ENCODE results near the gene PPP1R9A.

Gene PPP1R9A

GRCh38 chr7:95191795-95192194 is 284.4 kb downstream of the PPP1R9A start:
- no peak for DNase-seq (ENCODE audit: low read depth in 1 of 2, low spot score in 1 of 2)

- no peak for DNase-seq (ENCODE audit: low read depth in 1 of 2, low spot score in 1 of 2)
Observed at GRCh38 chr7:95198863-95199262, 291.5 kb downstream of the PPP1R9A start.

GRCh38 chr7:95199779-95200558 is 292.6 kb downstream of the PPP1R9A start:
- no peak for DNase-seq (ENCODE audit: low read depth in 1 of 2, low spot score in 1 of 2)

GRCh38 chr7:95200741-95201140 is 293.3 kb downstream of the PPP1R9A start:
- no peak for DNase-seq (ENCODE audit: low read depth in 1 of 2, low spot score in 1 of 2)

- DNase-seq (ENCODE audit: low read depth in 1 of 2, low spot score in 1 of 2), result no peak
Observed at GRCh38 chr7:95201727-95202126, 294.3 kb downstream of the PPP1R9A start.

- DNase-seq (ENCODE audit: low read depth in 1 of 2, low spot score in 1 of 2), result no peak
Observed at GRCh38 chr7:95204618-95205017, 297.2 kb downstream of the PPP1R9A start.

GRCh38 chr7:95205665-95206225 is 298.4 kb downstream of the PPP1R9A start:
- DNase-seq (ENCODE audit: low read depth in 1 of 2, low spot score in 1 of 2), result no peak

GRCh38 chr7:95209276-95209675 is 301.9 kb downstream of the PPP1R9A start:
- no peak for DNase-seq (ENCODE audit: low read depth in 1 of 2, low spot score in 1 of 2)

GRCh38 chr7:95209788-95210187 is 302.4 kb downstream of the PPP1R9A start:
- DNase-seq (ENCODE audit: low read depth in 1 of 2, low spot score in 1 of 2), result no peak

GRCh38 chr7:95213148-95213547 is 305.8 kb downstream of the PPP1R9A start:
- no peak for DNase-seq (ENCODE audit: low read depth in 1 of 2, low spot score in 1 of 2)

GRCh38 chr7:95213809-95214492 is 306.6 kb downstream of the PPP1R9A start:
- DNase-seq (ENCODE audit: low read depth in 1 of 2, low spot score in 1 of 2), result no peak

- DNase-seq (ENCODE audit: low read depth in 1 of 2, low spot score in 1 of 2), result no peak
Observed at GRCh38 chr7:95219721-95220120, 312.3 kb downstream of the PPP1R9A start.

- DNase-seq (ENCODE audit: low read depth in 1 of 2, low spot score in 1 of 2), result no peak
Observed at GRCh38 chr7:95220328-95220727, 312.9 kb downstream of the PPP1R9A start.

- no peak for DNase-seq (ENCODE audit: low read depth in 1 of 2, low spot score in 1 of 2)
Observed at GRCh38 chr7:95225301-95225700, 317.9 kb downstream of the PPP1R9A start.

- no peak for DNase-seq (ENCODE audit: low read depth in 1 of 2, low spot score in 1 of 2)
Observed at GRCh38 chr7:95229301-95229700, 321.9 kb downstream of the PPP1R9A start.

GRCh38 chr7:95238252-95238943 is 331.0 kb downstream of the PPP1R9A start:
- DNase-seq (ENCODE audit: low read depth in 1 of 2, low spot score in 1 of 2), result no peak

- DNase-seq (ENCODE audit: low read depth in 1 of 2, low spot score in 1 of 2), result no peak
Observed at GRCh38 chr7:95240921-95241320, 333.5 kb downstream of the PPP1R9A start.

- DNase-seq (ENCODE audit: low read depth in 1 of 2, low spot score in 1 of 2), result no peak
Observed at GRCh38 chr7:95242266-95242665, 334.9 kb downstream of the PPP1R9A start.

- no peak for DNase-seq (ENCODE audit: low read depth in 1 of 2, low spot score in 1 of 2)
Observed at GRCh38 chr7:95244616-95245015, 337.2 kb downstream of the PPP1R9A start.

GRCh38 chr7:95245828-95246500 is 338.6 kb downstream of the PPP1R9A start:
- no peak for DNase-seq (ENCODE audit: low read depth in 1 of 2, low spot score in 1 of 2)

- DNase-seq (ENCODE audit: low read depth in 1 of 2, low spot score in 1 of 2), result no peak
Observed at GRCh38 chr7:95246831-95247370, 339.5 kb downstream of the PPP1R9A start.
